LNCaP clone FGC (cell line): Measurements from ENCODE around the gene NMBR.
"Not testable (repeated sequence)": the region's sequence is repeated elsewhere in the genome, so short reads cannot be mapped to it uniquely, and the experiment has no call there.

Experiments
- DNase-seq: peaks from one replicate; pipeline ENCODE4 v3.0.0-alpha.2; 2011; ENCODE audit warnings: low read depth
- H3K4me3 ChIP-seq: 2 replicates; pipeline ENCODE4 v1.5.1; 2011; ENCODE audit warnings: mild to moderate bottlenecking, low read depth, low read length, control low read depth
- CTCF ChIP-seq: IDR thresholded peaks from 2 replicates; pipeline ENCODE4 v1.5.1; 2012; ENCODE audit warnings: mild to moderate bottlenecking; ENCODE audit not compliant: control insufficient read depth, insufficient read depth; ENCODE audit errors: extremely low read depth

Gene NMBR

GRCh38 chr6:142068416-142068815 lies 78.5 kb downstream of the NMBR start:
- TF ChIP-seq CTCF = no peak
- no peak for DNase-seq
- no peak overlapping the region for H3K4me3 ChIP-seq

GRCh38 chr6:142062861-142063260 lies 84.1 kb downstream of the NMBR start:
- H3K4me3 ChIP-seq, DNase-seq: not testable (repeated sequence)

- TF ChIP-seq CTCF = no peak
- H3K4me3 ChIP-seq = no peak overlapping the region
- DNase-seq = no peak
Measured at GRCh38 chr6:142058551-142059290, 88.2 kb downstream of the NMBR start.

GRCh38 chr6:142055219-142055618 lies 91.7 kb downstream of the NMBR start:
- no peak for DNase-seq
- no peak for TF ChIP-seq CTCF
- H3K4me3 ChIP-seq = no peak overlapping the region

GRCh38 chr6:142051404-142051803 lies 95.5 kb downstream of the NMBR start:
- H3K4me3 ChIP-seq = no peak overlapping the region
- DNase-seq = no peak
- no peak for TF ChIP-seq CTCF

GRCh38 chr6:142048593-142048980 lies 98.3 kb downstream of the NMBR start:
- no peak for TF ChIP-seq CTCF
- no peak for DNase-seq
- H3K4me3 ChIP-seq = no peak overlapping the region

GRCh38 chr6:142047934-142048592 lies 98.9 kb downstream of the NMBR start:
- H3K4me3 ChIP-seq = no peak overlapping the region
- no peak for DNase-seq
- no peak for TF ChIP-seq CTCF
